ENCODE results near the gene PNLIPRP2. TPM values are rescaled to one million over a fixed set of nuclear protein-coding genes. Genes with fewer than 3 reads are reported as not detected.

Gene PNLIPRP2
- total and polyA plus RNA-seq, 2 of the 4 experiments (the other 2 are of a cell fraction): not detected

- Histone ChIP-seq H4K91ac (ENCODE audit: insufficient read depth, low read depth, low read length) (no peak overlapping the region), H3K4me1 (ENCODE audit: control insufficient read depth, insufficient read depth, low read length) (peaks cover 2% of the 10 kb centered on the region; the same call in 1 of the 2 replicates), H3K79me1 (ENCODE audit: low read depth in 1 of 2, low read length in 2 of 2) (no peaks in the 10 kb centered on the region), H3K27me3 (ENCODE audit: control insufficient read depth, insufficient read depth, low read length) (no peaks in the 10 kb centered on the region), H3K4me3 (ENCODE audit: insufficient read depth, low read depth, low read length) (no peak overlapping the region), H2BK20ac (ENCODE audit: low read depth, low read length) (no peak overlapping the region), H3K4me2 (ENCODE audit: low read depth, low read length) (no peak overlapping the region), H3K27ac (ENCODE audit: insufficient read depth, low read length) (no peak overlapping the region), H3K14ac (replicated peaks; ENCODE audit: low read depth, low read length) (no peak overlapping the region), H3K9me3 (ENCODE audit: control insufficient read depth, insufficient read depth, low read length) (peaks cover 2% of the 10 kb centered on the region; the same call in 1 of the 2 replicates), H4K5ac (ENCODE audit: low read depth, low read length) (no peak overlapping the region), H3K36me3 (ENCODE audit: control insufficient read depth, insufficient read depth, low read length) (no peaks in the 10 kb centered on the region), H4K20me1 (ENCODE audit: insufficient read depth, low read length) (no peaks in the 10 kb centered on the region), H3K9ac (ENCODE audit: low read depth, low read length) (no peak overlapping the region), H2BK120ac (ENCODE audit: low read depth, low read length) (no peak overlapping the region), H2AK5ac (ENCODE audit: low read depth, low read length) (no peak overlapping the region), H2AK9ac (replicated peaks; ENCODE audit: low read depth, low read length, poor library complexity) (no peak overlapping the region), H4K8ac (ENCODE audit: low read depth in 2 of 2, low read length in 2 of 2) (no peak overlapping the region), H3K4ac (ENCODE audit: low read depth, low read length) (no peak overlapping the region), H2BK5ac (ENCODE audit: low read depth, low read length, poor library complexity, severe bottlenecking) (no peak overlapping the region), H3K23ac (ENCODE audit: low read depth, low read length) (no peak overlapping the region), H3K56ac (ENCODE audit: extremely low read depth, insufficient read depth, low read length) (no peak overlapping the region), H2BK15ac (ENCODE audit: low read depth, low read length) (no peak overlapping the region), H2AFZ (replicated peaks; ENCODE audit: low read length, poor library complexity) (no peak overlapping the region), H3K9me1 (ENCODE audit: insufficient read depth, low read length) (no peaks in the 10 kb centered on the region), H3K18ac (ENCODE audit: low read depth, low read length) (no peak overlapping the region)
- TF ChIP-seq SMC3 (IDR thresholded peaks at IDR 0.05; ENCODE audit: low read depth, low read length) (no peak), CTCF (conservative IDR thresholded peaks at IDR 0.05; ENCODE audit: low read depth, low read length) (no peak), MXI1 (IDR thresholded peaks at IDR 0.05; ENCODE audit: borderline replicate concordance, low read depth, low read length) (no peak), ELK1 (IDR thresholded peaks at IDR 0.05; ENCODE audit: borderline replicate concordance, low read depth, low read length) (no peak)
- dilution Hi-C loops (cut with HindIII; ENCODE audit: low sequenced_read_pairs, unreplicated experiment) (no loop called here), intact Hi-C loops (cut with micrococcal nuclease) (no loop called here), in situ Hi-C loops (cut with MboI; ENCODE audit: low sequenced_read_pairs) (no loop called here)
- no peak for ATAC-seq (ENCODE audit: low read depth)
- DNase-seq: no peak
- ChIA-PET CTCF (no interaction called here), POLR2A (ENCODE audit: unreplicated experiment) (no interaction called here)
- no CpG with 5 or more reads among the region's 5 CpGs for WGBS, 2 experiments (ENCODE audit: extremely low coverage in 2 of 2, insufficient read length in 1 of 2)
- no TSS peak for BruUV-seq (replicated peaks)
These were observed 43.9 kb downstream of the PNLIPRP2 start for GRCh38 chr10:116664631-116665030.

All from IMR-90 (cell line).